GM19324 (cell line): ENCODE measurements around the gene LIN54.
A peak's percentile ranks its signal among the peaks of the same experiment; 100 is the strongest.
"Not testable (repeated sequence)": the region's sequence is repeated elsewhere in the genome, so short reads cannot be mapped to it uniquely, and the experiment has no call there.

ENCODE experiments used
- ATAC-seq: cut with Tn5 transposase; IDR thresholded peaks from one replicate; pipeline ENCODE4 v1.9.1; 2021; ENCODE audit warnings: mild to moderate bottlenecking, moderate library complexity; ENCODE audit not compliant: unreplicated experiment, low FRiP score

LIN54 gene

DNA sequence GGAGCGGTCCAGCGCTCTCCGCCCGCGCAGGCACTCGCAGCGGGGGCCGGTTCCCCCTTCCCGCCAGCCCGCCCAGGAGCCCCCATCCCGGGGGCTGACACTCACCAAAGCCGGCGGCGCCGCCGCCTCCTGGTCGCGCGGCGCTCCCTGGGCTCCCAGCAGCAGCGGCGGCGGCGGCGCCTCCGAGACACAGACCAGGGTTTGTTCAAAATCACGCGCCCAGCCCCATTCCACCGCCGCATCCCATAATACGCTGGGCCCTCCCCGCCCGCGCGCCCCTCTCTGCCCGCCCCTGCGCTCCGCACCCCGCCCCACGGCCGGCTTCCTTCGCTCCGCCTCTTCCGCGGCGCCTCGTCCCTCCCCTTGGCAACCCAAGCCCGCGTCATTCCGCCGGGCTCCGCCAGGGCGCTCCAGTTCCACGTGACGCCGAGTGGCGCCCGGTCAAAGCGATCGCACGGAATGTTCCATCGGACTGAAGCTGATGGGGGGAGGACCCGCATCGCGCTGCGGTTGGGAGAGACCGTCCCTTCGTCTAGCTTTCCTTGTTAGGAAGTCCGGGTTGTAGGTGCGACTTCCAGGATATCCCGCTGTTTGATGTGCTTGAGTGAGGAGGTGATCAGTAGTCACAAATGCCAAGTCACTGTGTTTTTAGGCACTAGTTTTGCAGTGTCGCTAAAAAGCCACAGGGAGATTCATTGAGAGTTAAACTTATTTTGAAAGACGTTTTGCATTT is 2.2 kb upstream of the LIN54 start:
- peak; percentile 88 for ATAC-seq

DNA sequence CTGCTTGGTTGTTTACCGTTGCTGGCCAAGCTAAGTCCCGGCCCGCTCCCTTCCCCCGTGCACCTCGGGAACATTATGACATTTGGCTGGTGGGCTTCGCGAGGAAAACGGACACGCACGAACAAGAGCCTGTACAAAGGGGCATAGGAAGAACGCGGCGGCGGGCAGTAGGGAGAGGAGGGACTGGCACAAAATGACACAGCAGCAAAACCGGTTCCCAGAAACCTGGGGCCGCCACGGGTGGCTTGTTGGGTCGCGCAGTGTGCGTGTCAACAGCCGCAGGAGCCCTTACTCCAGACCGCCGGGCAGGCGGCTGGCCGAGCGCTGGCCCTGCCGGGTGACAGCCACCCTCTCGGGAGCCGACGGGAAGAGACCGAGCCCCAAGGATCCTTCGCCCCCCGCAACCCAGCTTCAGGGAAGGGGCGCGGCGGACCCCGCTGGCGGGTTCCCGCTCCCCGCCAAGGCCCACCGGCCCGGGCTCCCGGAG is 1.6 kb upstream of the LIN54 start:
- peak; percentile 11 for ATAC-seq

DNA sequence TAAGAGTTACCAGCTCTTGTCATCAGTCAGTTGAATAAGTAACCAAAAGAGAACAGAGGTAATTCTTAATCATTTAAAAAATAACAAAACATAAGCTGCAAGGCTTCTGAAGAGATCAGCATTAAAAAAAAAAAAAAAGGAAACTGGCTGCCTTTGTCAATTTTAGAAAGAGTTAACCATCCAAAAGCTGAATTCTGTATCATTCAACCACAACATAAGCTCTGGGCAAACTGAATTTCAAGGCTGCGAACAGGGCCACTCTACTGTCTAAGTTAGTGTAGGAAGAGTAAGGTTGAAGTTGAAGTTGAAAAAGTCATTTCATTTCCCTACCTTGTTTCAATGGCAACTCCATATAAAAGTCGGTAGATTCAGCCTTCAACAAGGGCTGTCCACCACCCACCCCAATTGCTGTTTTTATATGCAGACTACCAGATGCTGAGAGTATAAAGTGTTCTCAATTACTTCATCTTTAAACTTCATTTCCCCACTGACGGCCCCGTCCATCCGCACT is 1.1 kb upstream of the LIN54 start:
- ATAC-seq, result no peak

DNA sequence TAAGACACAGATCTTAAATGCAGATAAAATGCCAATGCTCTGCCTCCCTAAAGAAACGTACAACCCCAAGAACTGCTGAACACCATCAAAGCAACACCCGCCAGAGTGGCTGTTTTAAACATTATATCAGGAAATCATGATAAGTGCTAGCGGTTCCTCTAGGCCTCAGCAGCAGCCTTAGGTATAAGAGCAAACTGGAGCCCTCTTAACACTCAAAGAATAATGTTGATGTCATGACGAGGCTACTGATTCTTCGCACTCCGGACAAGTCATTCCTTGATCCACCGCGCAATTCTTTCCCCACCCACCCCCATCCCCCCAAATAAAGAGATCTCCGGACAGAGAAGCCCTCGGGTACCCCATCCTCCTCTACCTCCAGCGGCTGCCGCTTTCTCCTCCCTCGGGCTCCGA is 507 bp downstream of the LIN54 start:
- no peak for ATAC-seq

DNA sequence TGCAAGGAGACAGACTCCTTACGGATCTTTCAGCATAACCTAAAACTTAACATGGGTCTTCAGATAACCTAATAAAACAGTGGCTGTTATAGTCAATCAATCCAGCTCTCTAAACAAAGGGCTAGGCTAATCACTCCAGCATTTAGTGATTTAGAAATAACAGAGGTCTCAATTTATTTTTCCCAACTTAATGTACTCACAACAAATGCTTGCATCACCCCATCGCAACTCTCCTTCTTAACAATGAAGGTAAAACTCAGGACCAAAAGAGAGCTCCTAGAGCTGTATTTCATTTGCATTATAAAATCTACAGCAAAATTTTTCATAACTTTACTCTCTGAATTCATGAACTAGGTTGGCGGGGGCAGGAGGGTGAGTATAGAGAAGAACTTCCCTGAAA is 1.1 kb downstream of the LIN54 start:
- ATAC-seq, result no peak

DNA sequence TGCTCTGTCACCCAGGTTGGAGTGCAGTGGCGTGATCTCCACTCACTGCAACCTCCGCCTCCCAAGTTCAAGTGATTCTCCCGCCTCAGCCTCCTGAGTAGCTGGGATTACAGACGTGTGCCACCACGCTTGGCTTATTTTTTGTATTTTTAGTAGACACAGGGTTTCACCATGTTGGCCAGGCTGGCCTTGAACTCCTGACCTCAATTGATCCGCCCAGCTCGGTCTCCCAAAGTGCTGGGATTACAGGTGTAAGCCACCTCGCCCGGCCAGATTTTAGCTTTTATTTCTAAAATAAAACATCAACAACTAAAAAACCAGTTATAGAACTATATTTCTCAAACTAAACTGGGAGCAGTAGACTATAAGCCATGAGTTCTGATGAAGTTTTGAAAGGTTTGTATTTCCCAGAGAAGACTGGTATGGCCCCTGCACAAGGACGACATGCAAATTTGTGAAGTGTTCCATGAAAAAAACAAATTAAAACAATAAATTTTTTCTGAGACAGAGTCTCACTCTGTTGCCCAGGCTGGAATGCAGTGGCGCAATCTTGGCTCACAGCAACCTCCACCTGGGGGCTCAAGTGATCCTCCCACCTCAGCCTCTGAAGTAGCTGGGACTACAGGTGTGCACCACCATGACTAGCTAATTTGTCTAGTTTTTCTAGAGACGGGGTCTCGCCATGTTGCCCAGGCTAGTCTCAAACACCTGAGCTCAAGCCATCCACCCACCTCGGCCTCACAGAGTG is 7.4 kb downstream of the LIN54 start:
- ATAC-seq, result not testable (repeated sequence)

DNA sequence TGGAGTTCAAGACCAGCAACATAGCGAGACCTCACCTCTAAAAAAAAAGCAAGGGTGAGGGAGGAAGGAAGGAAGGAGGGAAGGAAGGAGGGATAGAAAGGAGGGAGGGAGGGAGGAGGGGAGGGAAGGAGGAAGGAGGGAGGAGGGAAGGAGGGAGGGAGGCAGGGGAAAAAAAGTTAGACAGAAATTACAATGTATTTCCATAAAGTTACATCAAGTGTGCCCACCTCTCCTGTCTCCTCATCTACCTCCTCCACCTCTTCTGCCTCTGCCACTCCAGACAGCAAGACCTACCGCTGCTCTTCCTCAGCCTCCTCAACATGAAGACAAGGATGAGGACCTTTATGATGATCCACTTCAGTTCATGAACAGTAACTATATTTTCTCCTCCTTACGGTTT is 8.3 kb downstream of the LIN54 start:
- ATAC-seq, result no peak

DNA sequence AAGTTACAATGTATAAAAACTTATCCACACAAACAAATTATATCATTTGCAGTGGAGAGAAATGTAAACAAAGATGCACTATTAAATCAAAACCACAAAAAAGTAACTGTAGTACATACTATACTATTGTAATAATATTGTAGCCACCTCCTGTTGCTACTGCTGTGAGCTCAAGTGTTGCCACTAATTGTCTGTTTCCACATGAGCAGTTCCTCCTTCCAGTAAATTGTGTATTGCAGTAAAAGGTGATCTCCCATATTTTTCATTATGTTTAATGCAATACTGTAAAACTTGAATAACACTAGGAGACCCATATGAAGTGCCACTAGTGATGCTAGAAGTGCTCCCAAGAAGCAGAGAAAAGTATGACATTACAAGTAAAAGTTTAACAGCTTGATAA is 11.7 kb downstream of the LIN54 start:
- no peak for ATAC-seq

DNA sequence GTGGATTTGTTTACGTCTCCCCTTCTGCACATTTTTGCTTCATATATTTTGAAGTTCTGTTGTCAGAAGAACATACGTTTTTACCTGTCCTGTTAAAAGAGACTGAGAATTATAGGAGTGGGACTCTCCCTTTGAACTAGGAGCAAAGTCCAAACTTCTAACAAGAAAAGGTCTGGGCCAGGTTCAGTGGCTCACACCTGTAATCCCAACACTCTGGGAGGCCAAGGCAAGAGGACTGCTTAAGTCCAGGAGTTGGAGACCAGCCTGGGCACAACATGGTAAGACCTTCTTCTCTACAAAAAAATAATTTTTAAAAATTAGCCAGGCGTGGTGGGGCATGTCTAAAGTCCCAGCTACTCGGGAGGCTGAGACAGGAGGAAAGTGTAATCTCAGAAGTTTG is 15.8 kb downstream of the LIN54 start:
- ATAC-seq, result no peak

DNA sequence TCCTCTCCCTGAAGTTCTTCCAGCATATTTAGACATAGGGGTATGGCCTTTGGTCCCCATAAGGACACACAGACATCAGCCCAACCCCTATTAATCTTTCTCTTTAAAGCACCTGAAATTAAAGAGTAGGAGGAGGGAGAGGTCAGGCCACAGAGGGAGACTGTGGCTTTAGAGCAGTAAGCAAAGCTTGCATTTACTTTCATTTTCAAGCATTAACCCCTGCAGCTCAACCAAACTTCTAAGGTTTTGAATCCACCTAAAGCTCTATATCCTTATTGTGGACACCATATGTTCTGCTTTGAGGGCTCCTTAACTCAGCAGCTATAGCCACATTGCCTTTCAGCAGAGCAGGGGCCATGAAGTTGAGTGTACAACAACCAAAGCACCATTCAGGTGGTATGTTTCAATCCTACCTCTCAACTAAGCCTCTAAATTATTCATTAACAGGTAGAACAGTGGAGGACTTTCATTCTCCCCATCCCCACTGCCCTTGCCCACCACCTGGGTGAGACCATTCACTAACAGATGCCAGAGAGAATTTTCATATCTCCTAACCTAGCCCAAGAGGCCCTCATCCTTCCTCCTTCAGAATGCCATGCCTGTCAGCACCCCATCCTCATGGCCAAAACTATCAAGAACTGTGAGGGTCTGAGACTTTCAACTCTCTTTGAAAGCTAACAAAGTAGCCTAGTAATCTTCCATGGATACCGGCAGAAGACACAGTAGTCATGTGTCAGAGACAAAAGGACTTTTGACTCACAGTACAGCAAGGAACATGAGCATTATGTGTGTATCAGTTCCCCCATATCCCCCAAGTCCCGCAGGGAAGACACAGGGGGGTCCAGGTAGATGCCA is 20.8 kb downstream of the LIN54 start:
- ATAC-seq, result peak; percentile 81

DNA sequence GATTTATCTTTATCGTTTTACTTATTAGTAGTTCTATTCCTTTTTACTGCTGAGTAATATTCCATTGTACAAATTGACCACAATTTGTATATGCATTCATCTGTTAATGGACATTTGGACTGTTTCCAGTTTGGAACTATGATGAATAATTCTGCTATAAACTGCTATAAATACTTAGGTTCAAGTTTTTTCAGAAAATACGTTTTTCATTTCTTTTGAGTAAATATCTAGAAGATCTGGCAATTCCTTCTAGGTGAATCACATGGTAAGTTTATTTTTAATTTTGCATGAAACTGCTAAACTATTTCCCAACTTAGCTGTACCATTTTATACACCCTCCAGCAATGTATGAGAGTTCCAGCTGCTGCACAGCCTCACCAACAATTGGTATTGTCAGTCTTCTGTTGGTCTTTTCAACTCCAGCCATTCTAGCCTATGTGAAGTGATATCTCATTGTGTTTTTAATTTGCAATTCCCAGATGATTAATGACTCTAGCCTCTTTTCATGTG is 22.2 kb downstream of the LIN54 start:
- ATAC-seq, result no peak

DNA sequence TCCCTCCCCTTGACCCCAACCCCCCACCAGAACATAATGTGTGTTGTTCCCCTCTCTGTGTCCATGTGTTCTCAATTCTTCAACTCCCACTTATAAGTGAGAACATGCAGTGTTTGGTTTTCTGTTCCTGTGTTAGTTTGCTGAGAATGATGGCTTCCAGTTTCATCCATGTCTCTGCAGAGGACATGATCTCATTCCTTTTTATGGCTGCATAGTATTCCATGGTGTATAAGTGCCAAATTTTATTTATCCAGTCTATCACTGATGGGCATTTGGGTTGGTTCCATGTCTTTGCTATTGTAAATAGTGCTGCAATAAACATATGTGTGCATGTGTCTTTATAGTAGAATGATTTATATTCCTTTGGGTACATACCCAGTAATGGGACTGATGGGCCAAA is 23.1 kb downstream of the LIN54 start:
- ATAC-seq, result not testable (repeated sequence)

DNA sequence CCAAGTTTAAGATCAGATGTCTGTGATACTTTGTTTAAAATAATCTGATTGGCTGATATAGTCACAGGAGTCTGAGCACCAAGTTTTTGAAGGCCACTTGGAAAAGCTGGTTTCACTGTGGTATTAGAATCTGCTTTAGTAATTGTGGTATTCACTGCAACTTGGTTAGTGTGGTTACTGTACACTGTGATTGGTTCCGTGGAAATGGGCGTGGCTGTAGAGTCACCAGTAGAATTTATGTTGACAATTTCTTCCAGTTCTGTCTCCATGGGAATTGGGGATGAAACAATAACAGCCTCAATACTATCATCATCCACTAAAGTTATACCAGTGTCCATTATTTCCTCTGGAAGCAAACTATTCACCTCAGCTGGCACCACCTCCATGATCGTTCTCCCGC is 26.2 kb downstream of the LIN54 start:
- ATAC-seq, result no peak

DNA sequence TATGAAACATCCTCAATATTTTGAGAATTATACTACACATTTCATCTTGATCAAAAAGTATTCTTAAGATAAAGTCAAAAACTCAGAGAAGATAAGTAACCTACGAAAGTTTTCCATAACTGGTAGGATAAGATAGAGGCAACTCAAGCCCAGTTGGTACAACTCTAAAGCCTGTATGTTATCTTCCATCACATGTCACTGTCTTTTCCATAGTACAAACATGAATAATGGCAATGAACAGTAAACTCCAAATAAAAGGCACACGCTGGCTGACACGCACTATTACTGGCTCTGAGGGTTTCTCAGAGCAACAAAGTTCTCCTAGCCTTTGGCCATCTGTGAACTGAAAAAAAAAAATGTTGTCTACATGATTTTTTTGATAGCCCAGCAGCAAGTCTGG is 27.2 kb downstream of the LIN54 start:
- ATAC-seq, result no peak

DNA sequence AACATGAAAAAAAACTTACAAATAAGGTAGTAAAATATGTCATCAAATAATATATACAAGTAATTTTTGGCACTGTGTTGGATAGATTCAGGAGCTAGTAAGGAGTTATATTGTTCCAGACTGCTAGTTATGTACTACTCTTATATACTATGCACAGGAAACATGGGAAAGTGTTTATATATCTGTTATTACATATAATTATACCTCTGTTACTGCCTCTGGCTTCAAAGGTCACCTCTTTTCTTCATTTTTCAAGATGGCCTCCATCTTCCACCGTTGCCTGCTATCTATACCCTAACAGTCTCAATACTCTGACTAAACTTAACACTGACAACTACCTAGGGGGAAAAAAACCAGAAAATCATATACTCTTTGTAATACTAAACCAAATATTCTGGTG is 29.5 kb downstream of the LIN54 start:
- no peak for ATAC-seq

DNA sequence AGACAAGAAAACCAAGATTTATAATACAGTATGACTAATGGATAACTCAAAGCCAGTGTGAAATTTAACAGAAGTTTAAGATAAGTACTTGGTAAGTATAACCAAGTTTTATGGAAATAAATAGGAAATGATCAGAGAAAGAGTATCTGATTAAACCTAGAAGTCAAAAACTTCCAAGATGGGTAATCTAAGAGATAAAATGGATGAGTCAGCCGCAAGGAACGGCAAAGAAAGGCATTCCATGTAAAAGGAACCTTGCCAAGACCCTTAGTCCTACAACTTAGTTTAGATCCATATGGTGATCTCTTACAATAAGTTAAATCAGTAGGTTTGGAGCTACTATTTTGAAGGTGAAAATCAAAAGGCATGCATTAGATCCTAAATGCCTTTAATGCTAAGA is 34.8 kb downstream of the LIN54 start:
- ATAC-seq, result no peak

DNA sequence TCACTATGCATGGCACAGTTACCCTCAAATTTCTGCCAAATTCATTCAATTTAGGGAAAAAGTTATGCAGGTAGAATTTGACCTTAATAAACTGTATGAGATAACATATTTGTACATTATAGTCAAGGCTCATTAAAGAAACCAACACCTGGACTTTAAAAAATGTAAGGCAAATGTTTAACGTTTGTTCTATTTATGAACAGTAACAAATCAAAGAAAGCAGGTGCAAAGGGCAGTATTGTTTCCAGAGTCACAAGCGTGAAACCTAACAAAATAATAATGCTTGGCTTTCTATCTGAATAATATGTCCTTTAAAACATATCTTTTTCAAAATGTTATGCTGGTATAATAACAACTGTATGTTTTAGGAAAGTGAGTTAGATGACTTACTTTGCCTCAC is 41.2 kb downstream of the LIN54 start:
- no peak for ATAC-seq

DNA sequence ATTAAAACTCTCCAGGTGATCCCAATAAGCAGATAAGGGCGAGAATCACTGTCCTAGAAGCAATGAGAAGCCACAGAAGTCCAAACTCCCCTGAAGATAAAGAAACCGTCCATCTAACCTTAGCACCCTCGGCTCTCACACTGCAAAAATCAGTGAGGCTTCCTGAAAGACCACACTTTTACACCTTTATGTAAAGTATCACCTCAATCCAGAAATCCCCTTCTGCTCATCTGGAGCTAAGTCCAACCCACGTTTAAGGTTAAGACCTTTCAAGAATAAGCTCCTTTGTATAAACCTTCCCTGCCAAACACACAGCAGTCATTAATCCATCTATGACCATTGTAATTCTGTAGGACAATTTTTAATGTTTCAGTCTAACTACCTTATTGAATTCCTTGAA is 41.7 kb downstream of the LIN54 start:
- ATAC-seq, result no peak

DNA sequence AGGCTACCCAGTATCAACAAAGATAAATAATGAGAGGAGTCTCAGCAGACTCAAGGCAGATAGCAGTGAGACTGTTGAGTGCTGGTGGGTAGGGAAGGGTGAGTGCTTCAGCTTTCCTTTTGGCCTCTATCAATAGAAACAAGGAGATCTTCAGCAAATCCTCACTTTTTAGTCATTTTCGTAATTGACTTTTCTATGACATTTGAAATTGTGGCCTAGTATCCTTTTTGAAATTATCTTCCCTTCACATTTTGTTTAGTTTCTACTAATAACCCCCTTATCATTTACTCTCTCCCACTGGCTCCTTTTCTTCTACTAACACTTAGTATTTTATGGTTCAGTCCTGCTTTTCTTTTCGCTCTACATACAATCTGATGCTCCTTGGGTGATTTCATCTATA is 44.9 kb downstream of the LIN54 start:
- no peak for ATAC-seq

DNA sequence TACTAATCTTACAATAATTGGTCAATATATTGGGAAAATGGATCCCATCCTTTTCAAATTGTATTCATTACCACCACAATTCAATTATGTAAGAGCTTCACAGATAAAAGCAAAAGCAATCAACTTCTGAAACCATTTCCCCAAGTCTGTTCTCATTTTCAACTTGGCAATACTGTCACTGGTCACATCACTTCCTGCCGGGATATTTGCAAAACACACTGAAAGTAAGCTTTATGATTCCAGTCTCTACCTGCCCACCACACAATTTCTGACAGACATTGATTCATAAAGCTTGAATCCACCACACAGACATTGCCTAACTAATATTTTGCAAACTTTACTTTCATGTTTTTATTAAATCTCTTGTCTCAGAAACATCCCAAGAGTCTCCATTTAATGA is 53.6 kb downstream of the LIN54 start:
- no peak for ATAC-seq

DNA sequence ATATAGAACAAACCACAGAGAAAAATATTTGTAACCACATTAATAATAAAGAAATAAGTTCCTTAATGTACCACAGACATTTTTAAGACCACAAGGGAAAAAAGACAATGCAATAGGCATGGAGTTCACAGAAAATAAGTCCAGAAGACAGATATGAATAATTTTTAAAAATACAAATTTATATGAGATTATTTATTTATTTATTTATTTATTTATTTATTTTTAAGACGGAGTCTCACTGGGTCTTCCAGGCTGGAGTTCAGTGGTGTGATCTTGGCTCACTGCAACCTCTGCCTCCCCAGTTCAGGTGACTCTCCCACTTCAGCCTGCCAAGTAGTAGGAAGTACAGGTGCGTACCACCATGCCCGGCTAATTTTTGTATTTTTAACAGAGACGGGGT is 56.4 kb downstream of the LIN54 start:
- no peak for ATAC-seq
